Panc1 (cell line): Measurements from ENCODE around the gene CCR7. TPM values are rescaled to one million over a fixed set of nuclear protein-coding genes. Genes with fewer than 3 reads are reported as not detected.

Experiments
- ATAC-seq: fragments of 200-7000 bp; cut with Tn5 transposase; 2 replicates; pipeline ENCODE4 v1.9.1; 2020; ENCODE audit warnings: mild to moderate bottlenecking, moderate library complexity
- BruUV-seq: library from RNA; stranded (reverse); fragments of 400-500 nt; replicated peaks from 2 replicates; lab custom pipeline; 2021; lab: Mats Ljungman, UMichigan
- CTCF ChIA-PET: fragments of 300-600 bp; sonication (Branson Sonifier 250); formaldehyde crosslinking; loops from one replicate; lab custom pipeline; 2022; ENCODE audit warnings: antibody characterized with exemption; lab: Charles Lee
- POLR2A ChIA-PET: fragments of 300-600 bp; sonication (Branson Sonifier 250); formaldehyde crosslinking; loops from one replicate; lab custom pipeline; 2022; ENCODE audit warnings: antibody characterized with exemption; lab: Charles Lee
- DNase-seq: peaks from one replicate; pipeline ENCODE4 v3.0.0-alpha.2; 2010; ENCODE audit warnings: low read depth, low spot score
- H3K27ac ChIP-seq: 2 replicates; pipeline ENCODE4 v1.5.1; 2011; ENCODE audit warnings: mild to moderate bottlenecking, low read length, inconsistent platforms
- H3K27me3 ChIP-seq: fragments of 200-500 bp; sonication (Bioruptor generic); 2 replicates; pipeline ENCODE4 v1.6.0; 2014; ENCODE audit warnings: low read length, inconsistent platforms; ENCODE audit not compliant: control insufficient read depth, insufficient read depth
- H3K36me3 ChIP-seq: fragments of 200-500 bp; sonication (Bioruptor generic); 2 replicates; pipeline ENCODE4 v1.5.1; 2014; ENCODE audit warnings: inconsistent platforms, mild to moderate bottlenecking, low read length, moderate library complexity; ENCODE audit not compliant: control insufficient read depth, insufficient read depth
- H3K4me1 ChIP-seq: 2 replicates; pipeline ENCODE4 v1.5.1; 2011; ENCODE audit warnings: inconsistent platforms, mild to moderate bottlenecking, low read length, moderate library complexity; ENCODE audit not compliant: control insufficient read depth, insufficient read depth
- H3K4me3 ChIP-seq, 2 experiments: 2 replicates each; pipeline ENCODE4 v1.5.1; 2011 to 2012; ENCODE audit warnings: low read depth in 2 of 2, low read length in 2 of 2, mild to moderate bottlenecking in 2 of 2, inconsistent platforms in 1 of 2, moderate library complexity in 1 of 2
- H3K9me3 ChIP-seq: fragments of 200-500 bp; sonication (Bioruptor generic); 2 replicates; pipeline ENCODE4 v1.5.1; 2014; ENCODE audit warnings: low read depth, mild to moderate bottlenecking, inconsistent platforms, low read length, moderate library complexity; ENCODE audit not compliant: control insufficient read depth, insufficient read depth
- POLR2AphosphoS5 ChIP-seq: IDR thresholded peaks from 2 replicates; pipeline ENCODE4 v1.6.1; 2012; ENCODE audit warnings: mild to moderate bottlenecking, low read depth, low read length, moderate library complexity
- SIN3A ChIP-seq: IDR thresholded peaks from 2 replicates; pipeline ENCODE4 v1.6.1; 2012; ENCODE audit warnings: low read depth, mild to moderate bottlenecking, low read length, moderate library complexity, borderline replicate concordance; ENCODE audit not compliant: insufficient read depth
- TCF7L2 ChIP-seq: IDR thresholded peaks from 2 replicates; pipeline ENCODE4 v1.6.1; 2011; ENCODE audit warnings: mild to moderate bottlenecking, low read depth, low read length, inconsistent platforms
- in situ Hi-C: cut with HindIII; loops from 2 replicates; pipeline ENCODE4 v1.10.0; 2016; ENCODE audit warnings: low sequenced_read_pairs, low pct_unique_long_range_greater_than_20kb
- intact Hi-C: fragments of 100-400 bp; cut with micrococcal nuclease; formaldehyde crosslinking; loops from one replicate; pipeline ENCODE4 v1.10.0; 2022; ENCODE audit not compliant: unreplicated experiment
- total RNA-seq: library from RNA; stranded (reverse); gene quantifications from one replicate; pipeline ENCODE4 v1.2.1, GENCODE V29; 2021; ENCODE audit not compliant: unreplicated experiment
- TF ChIP-seq, protein P1 (sequence below): fragments of 450-650 bp; IDR thresholded peaks from 2 replicates; pipeline ENCODE4 v1.5.1; 2017; ENCODE audit warnings: mild to moderate bottlenecking
- TF ChIP-seq, protein P2 (sequence below), 2 experiments: IDR thresholded peaks; 2 replicates each; pipeline ENCODE4 v1.6.1; 2011 to 2012; ENCODE audit warnings: low read depth in 2 of 2, control low read depth in 1 of 2, low read length in 1 of 2, mild to moderate bottlenecking in 1 of 2, moderate library complexity in 1 of 2; ENCODE audit not compliant: insufficient read depth in 1 of 2

The CCR7 gene
- total RNA-seq, 1 experiment from 2014 or later: 0.44 TPM

DNA sequence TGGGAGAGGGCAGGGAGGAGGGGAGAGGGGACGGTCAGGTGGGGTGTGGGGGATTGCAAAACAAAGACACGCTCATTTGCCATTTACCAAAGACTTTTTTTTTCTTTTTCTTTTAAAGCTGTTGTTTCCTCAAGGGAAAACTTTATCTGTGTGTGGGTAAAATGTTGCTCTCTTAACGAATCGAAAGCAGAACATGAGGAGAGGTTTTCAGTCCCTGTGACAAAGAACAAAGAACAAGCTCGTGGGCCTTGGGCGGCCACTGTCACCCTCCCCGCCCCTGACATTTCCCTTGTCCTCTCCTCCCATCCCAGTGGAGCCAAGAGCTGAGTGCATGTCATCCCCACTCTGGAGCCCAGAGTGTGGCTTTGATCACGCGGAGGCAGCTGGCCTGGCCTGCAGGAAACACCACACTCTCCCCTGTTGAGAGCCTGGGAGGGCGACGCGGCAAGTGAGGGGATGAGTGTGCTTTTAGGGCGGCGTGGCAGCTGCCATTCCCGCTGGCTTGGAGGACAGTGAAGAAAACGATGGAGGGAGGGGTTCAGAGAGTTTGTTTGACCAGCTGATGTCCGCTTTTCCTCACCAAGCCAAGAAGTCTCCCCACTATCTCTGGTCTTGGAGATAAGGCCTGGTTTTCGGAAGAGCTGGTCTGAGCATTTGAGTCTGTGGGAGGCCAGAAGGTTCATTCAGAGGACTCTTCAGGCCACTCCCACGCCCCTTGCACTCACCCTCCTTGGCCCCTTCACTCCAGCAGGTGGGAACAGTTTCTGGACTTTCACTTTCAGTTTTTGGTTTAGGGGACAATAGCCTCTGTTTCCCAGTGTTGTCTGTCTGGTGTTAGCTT, 11.4 kb downstream of the CCR7 start:
- intact Hi-C loops: no loop called here
- DNase-seq (no peak), ATAC-seq (no peak)
- TF ChIP-seq, protein P1, sequence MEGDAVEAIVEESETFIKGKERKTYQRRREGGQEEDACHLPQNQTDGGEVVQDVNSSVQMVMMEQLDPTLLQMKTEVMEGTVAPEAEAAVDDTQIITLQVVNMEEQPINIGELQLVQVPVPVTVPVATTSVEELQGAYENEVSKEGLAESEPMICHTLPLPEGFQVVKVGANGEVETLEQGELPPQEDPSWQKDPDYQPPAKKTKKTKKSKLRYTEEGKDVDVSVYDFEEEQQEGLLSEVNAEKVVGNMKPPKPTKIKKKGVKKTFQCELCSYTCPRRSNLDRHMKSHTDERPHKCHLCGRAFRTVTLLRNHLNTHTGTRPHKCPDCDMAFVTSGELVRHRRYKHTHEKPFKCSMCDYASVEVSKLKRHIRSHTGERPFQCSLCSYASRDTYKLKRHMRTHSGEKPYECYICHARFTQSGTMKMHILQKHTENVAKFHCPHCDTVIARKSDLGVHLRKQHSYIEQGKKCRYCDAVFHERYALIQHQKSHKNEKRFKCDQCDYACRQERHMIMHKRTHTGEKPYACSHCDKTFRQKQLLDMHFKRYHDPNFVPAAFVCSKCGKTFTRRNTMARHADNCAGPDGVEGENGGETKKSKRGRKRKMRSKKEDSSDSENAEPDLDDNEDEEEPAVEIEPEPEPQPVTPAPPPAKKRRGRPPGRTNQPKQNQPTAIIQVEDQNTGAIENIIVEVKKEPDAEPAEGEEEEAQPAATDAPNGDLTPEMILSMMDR: no peak
- TF ChIP-seq POLR2AphosphoS5: no peak
- TF ChIP-seq, protein P2, sequence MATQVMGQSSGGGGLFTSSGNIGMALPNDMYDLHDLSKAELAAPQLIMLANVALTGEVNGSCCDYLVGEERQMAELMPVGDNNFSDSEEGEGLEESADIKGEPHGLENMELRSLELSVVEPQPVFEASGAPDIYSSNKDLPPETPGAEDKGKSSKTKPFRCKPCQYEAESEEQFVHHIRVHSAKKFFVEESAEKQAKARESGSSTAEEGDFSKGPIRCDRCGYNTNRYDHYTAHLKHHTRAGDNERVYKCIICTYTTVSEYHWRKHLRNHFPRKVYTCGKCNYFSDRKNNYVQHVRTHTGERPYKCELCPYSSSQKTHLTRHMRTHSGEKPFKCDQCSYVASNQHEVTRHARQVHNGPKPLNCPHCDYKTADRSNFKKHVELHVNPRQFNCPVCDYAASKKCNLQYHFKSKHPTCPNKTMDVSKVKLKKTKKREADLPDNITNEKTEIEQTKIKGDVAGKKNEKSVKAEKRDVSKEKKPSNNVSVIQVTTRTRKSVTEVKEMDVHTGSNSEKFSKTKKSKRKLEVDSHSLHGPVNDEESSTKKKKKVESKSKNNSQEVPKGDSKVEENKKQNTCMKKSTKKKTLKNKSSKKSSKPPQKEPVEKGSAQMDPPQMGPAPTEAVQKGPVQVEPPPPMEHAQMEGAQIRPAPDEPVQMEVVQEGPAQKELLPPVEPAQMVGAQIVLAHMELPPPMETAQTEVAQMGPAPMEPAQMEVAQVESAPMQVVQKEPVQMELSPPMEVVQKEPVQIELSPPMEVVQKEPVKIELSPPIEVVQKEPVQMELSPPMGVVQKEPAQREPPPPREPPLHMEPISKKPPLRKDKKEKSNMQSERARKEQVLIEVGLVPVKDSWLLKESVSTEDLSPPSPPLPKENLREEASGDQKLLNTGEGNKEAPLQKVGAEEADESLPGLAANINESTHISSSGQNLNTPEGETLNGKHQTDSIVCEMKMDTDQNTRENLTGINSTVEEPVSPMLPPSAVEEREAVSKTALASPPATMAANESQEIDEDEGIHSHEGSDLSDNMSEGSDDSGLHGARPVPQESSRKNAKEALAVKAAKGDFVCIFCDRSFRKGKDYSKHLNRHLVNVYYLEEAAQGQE (IDR thresholded peaks at IDR 0.05; ENCODE audit: insufficient read depth in 1 of 2, low read depth in 2 of 2, low read length in 1 of 2): no peak
- no peak for TF ChIP-seq SIN3A
- no peak for TF ChIP-seq TCF7L2
- Histone ChIP-seq H3K36me3 (no peaks in the 10 kb centered on the region), H3K4me1 (peaks cover 8% of the 10 kb centered on the region), H3K27me3 (0 out of 2 replicates have a peak, but pooled peaks cover 2% of the 10 kb centered on the region), H3K27ac (no peak overlapping the region), H3K4me3 (no peak overlapping the region), H3K9me3 (no peaks in the 10 kb centered on the region)
- ChIA-PET CTCF (interaction anchor here (0.8 kb wide), 1 partner anchor 110 kb away, joined by 5 read pairs; no protein-coding TSS in a partner anchor), POLR2A (interaction anchor here (0.6 kb wide), 2 partner anchors 246 to 410 kb away, joined by 4 to 5 read pairs; no protein-coding TSS in a partner anchor)
- BruUV-seq: no TSS peak
- in situ Hi-C loops: no loop called here

DNA sequence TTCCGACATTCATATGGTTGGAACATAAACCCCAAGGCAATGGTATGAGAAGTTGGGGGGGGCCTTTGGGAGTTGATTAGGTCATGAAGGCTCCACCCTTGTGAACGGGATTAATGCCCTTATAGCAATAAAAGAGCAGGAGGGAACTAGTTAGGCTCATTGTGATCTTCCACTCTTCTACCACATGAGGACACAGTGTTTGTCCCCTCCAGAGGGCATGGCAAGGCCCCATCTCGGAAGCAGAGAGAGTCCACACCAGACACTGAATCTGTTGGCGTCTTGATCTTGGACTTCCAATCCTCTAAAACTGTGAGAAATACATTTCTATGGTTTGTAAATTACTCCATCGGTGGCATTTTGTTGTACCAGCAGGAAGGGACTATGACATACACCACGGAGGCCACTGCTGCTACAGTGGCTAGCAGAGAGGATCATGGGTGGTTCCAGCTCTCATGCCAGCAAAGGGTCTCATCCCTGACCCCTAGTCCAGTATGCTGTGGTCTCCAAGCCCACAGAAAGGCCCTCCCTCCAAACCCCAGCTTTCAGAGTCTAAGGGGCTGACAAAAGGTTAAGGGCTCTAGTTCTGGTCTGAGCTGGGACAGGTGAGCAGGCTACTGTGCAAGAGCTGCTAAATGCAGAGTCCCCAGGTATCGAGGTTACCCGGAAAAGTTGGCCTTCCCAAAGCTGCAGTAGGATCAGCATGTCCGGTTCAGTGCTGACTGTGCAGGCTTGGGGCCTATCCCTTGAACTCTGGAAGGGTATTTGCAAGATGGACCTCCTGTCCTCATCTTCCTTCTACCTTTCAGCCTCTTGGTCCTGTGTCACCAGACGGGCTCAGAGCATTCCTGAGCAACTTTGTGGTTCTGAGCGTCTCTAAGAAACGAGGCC, 12.2 kb downstream of the CCR7 start:
- ChIA-PET CTCF (no interaction called here), POLR2A (interaction anchor here (0.6 kb wide), 1 partner anchor 1136 kb away, joined by 3 read pairs; no protein-coding TSS in a partner anchor)
- BruUV-seq: no TSS peak
- Histone ChIP-seq H3K36me3 (no peaks in the 10 kb centered on the region), H3K9me3 (no peaks in the 10 kb centered on the region), H3K4me3 (no peak overlapping the region), H3K27me3 (0 out of 2 replicates have a peak, but pooled peaks cover 2% of the 10 kb centered on the region), H3K4me1 (peaks cover 12% of the 10 kb centered on the region), H3K27ac (no peak overlapping the region)
- intact Hi-C loops (no loop called here), in situ Hi-C loops (no loop called here)
- ATAC-seq (no peak), DNase-seq (no peak)
- TF ChIP-seq SIN3A (no peak), POLR2AphosphoS5 (no peak), TCF7L2 (no peak)
- TF ChIP-seq, protein P1: no peak
- TF ChIP-seq, protein P2 (IDR thresholded peaks at IDR 0.05; ENCODE audit: insufficient read depth in 1 of 2, low read depth in 2 of 2, low read length in 1 of 2): no peak
